ENCODE measurements around the gene RXRA.

Gene RXRA

DNA sequence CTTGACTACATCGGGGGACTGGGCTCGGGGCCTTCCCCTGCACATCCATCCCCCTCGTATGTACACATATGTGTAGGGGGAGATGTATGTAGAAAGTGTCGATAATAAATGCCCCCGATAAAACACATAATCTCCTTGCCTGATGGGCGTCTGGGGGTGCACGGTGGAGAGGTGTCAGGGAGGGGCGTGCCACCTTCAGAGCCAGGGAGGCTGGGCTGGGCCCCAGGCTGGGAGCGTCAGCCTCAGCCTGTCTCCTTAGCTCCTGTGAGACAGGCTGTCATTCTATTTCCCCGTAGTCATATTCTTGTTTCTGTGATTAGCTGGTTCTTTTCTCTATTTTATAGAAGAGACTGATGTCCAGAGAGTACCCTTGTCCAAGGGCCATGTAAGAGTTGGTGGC lies 4.7 kb upstream of the RXRA start:
- no peak for DNase-seq
- Histone ChIP-seq H3K9ac (ENCODE audit: low read depth, low read length) (no peak overlapping the region), H2AFZ (ENCODE audit: low read depth, low read length) (no peak overlapping the region), H3K4me3 (ENCODE audit: low read depth in 1 of 2, low read length in 2 of 2) (no peak overlapping the region), H4K20me1 (ENCODE audit: insufficient read depth, low read length) (0 out of 2 replicates have a peak, but pooled peaks cover 6% of the 10 kb centered on the region), H3K36me3 (ENCODE audit: insufficient read depth, low read length) (no peaks in the 10 kb centered on the region), H3K9me3 (ENCODE audit: insufficient read depth, low read length, severe bottlenecking) (no peaks in the 10 kb centered on the region), H3K27me3 (ENCODE audit: insufficient read depth, low read length, poor library complexity) (no peaks in the 10 kb centered on the region), H3K4me1 (ENCODE audit: insufficient read depth, low read length) (peaks cover 4% of the 10 kb centered on the region; the same call in 1 of the 2 replicates), H3K4me2 (ENCODE audit: insufficient read depth, low read length) (no peak overlapping the region), H3K79me2 (ENCODE audit: insufficient read depth, low read length) (no peaks in the 10 kb centered on the region), H3K27ac (ENCODE audit: low read length) (no peak overlapping the region)
- TF ChIP-seq, protein P1, sequence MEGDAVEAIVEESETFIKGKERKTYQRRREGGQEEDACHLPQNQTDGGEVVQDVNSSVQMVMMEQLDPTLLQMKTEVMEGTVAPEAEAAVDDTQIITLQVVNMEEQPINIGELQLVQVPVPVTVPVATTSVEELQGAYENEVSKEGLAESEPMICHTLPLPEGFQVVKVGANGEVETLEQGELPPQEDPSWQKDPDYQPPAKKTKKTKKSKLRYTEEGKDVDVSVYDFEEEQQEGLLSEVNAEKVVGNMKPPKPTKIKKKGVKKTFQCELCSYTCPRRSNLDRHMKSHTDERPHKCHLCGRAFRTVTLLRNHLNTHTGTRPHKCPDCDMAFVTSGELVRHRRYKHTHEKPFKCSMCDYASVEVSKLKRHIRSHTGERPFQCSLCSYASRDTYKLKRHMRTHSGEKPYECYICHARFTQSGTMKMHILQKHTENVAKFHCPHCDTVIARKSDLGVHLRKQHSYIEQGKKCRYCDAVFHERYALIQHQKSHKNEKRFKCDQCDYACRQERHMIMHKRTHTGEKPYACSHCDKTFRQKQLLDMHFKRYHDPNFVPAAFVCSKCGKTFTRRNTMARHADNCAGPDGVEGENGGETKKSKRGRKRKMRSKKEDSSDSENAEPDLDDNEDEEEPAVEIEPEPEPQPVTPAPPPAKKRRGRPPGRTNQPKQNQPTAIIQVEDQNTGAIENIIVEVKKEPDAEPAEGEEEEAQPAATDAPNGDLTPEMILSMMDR (IDR thresholded peaks at IDR 0.05; ENCODE audit: borderline replicate concordance, extremely low read depth, low read length, poor library complexity, severe bottlenecking) = no peak
- no peak for TF ChIP-seq EZH2 (IDR thresholded peaks at IDR 0.05; ENCODE audit: borderline replicate concordance, low read depth, low read length, severe bottlenecking)
- no peak for ATAC-seq (ENCODE audit: insufficient read depth, low read depth)

DNA sequence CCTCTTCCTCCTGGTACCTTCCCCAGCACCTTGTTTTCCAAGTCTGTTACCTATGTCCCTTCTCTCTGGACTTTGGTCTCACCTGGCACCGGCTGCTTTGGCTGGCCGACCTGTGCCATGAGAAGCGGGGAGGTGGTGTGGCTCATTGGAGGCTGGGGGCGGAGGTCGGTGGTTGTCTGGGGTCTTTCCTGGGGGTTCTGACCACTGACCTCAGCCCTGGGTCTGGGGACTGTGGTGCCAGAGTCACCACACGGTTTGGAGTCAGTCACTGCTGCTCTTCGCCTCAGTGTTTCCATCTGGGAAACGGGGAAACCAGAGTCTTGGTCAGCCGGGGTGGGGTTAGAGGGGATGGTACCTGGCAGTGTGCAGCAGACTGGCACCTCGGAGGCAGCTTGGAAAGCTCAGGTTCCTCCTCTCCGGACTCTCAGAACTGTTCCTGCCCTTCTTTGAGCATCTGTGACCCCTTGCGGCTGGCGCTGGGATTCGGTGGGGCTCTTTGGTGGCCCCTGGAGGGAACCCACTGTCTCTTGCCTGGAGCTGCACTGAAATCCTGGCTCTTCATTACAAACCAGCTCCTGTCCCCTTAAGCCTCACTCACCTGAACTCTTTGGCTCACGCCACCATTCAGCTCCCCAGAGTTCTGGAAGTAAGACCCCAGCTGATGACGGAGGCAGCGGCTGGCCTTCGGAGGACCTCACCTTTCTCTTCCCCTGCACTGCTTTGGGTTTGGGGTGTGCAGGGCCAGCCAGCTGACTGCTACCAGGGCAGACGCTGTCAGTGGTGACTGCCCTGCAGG lies 4.1 kb upstream of the RXRA start:
- no peak for DNase-seq
- H3K9me3 ChIP-seq (ENCODE audit: insufficient read depth, low read length, severe bottlenecking) = no peaks in the 10 kb centered on the region
- H3K4me2 ChIP-seq (ENCODE audit: insufficient read depth, low read length) = no peak overlapping the region
- H3K36me3 ChIP-seq (ENCODE audit: insufficient read depth, low read length) = no peaks in the 10 kb centered on the region
- 0 out of 2 replicates have a peak, but pooled peaks cover 3% of the 10 kb centered on the region for H3K79me2 ChIP-seq (ENCODE audit: insufficient read depth, low read length)
- no peak overlapping the region for H3K4me3 ChIP-seq (ENCODE audit: low read depth in 1 of 2, low read length in 2 of 2)
- peaks cover 1% of the 10 kb centered on the region for H3K27me3 ChIP-seq (ENCODE audit: insufficient read depth, low read length, poor library complexity)
- TF ChIP-seq, protein P1 (IDR thresholded peaks at IDR 0.05; ENCODE audit: borderline replicate concordance, extremely low read depth, low read length, poor library complexity, severe bottlenecking) = no peak
- no peak overlapping the region for H2AFZ ChIP-seq (ENCODE audit: low read depth, low read length)
- ATAC-seq (ENCODE audit: insufficient read depth, low read depth) = no peak
- no peak overlapping the region for H3K9ac ChIP-seq (ENCODE audit: low read depth, low read length)
- peaks cover 7% of the 10 kb centered on the region for H3K4me1 ChIP-seq (ENCODE audit: insufficient read depth, low read length)
- 0 out of 2 replicates have a peak, but pooled peaks cover 8% of the 10 kb centered on the region for H4K20me1 ChIP-seq (ENCODE audit: insufficient read depth, low read length)
- H3K27ac ChIP-seq (ENCODE audit: low read length) = no peak overlapping the region

DNA sequence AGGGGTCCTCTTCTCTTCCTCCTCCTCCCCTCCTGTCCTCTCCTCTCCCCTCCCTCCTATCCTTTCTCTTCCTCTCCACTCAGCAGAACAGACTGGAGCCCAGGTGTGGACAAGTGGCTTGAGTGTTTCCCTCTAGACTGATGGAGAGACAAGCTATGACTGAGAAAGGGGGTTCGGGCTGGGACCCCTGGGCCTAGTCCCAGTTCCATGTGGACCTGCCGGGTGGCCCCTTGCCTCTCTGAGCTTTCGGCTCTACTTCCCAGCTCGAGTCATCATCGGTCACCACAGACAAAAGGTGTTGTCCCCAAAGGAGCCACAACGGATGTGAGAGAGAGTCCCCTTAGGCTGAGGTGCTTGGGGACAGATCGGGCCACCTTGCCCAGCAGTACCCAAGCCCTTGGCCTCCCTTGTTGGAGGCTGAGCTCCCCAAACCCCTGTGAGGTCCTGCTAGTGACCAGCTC lies 3.4 kb upstream of the RXRA start:
- TF ChIP-seq EZH2 (IDR thresholded peaks at IDR 0.05; ENCODE audit: borderline replicate concordance, low read depth, low read length, severe bottlenecking) = no peak
- TF ChIP-seq, protein P1 (IDR thresholded peaks at IDR 0.05; ENCODE audit: borderline replicate concordance, extremely low read depth, low read length, poor library complexity, severe bottlenecking) = no peak
- Histone ChIP-seq H3K79me2 (ENCODE audit: insufficient read depth, low read length) (peaks cover 7% of the 10 kb centered on the region), H3K9me3 (ENCODE audit: insufficient read depth, low read length, severe bottlenecking) (no peaks in the 10 kb centered on the region), H3K4me3 (ENCODE audit: low read depth in 1 of 2, low read length in 2 of 2) (no peak overlapping the region), H2AFZ (ENCODE audit: low read depth, low read length) (no peak overlapping the region), H3K9ac (ENCODE audit: low read depth, low read length) (no peak overlapping the region), H3K27me3 (ENCODE audit: insufficient read depth, low read length, poor library complexity) (peaks cover 2% of the 10 kb centered on the region), H3K4me2 (ENCODE audit: insufficient read depth, low read length) (no peak overlapping the region), H3K4me1 (ENCODE audit: insufficient read depth, low read length) (peaks cover 14% of the 10 kb centered on the region), H3K36me3 (ENCODE audit: insufficient read depth, low read length) (no peaks in the 10 kb centered on the region), H3K27ac (ENCODE audit: low read length) (no peak overlapping the region), H4K20me1 (ENCODE audit: insufficient read depth, low read length) (peaks cover 14% of the 10 kb centered on the region; the same call in 1 of the 2 replicates)
- ATAC-seq (ENCODE audit: insufficient read depth, low read depth) (no peak), DNase-seq (no peak)
